GM18907 (cell line): ENCODE results near the gene MEGF6.
"Not testable (repeated sequence)": the region's sequence is repeated elsewhere in the genome, so short reads cannot be mapped to it uniquely, and the experiment has no call there.

Source experiments
- ATAC-seq: cut with Tn5 transposase; IDR thresholded peaks from one replicate; pipeline ENCODE4 v1.9.1; 2021; ENCODE audit warnings: mild to moderate bottlenecking, moderate library complexity; ENCODE audit not compliant: unreplicated experiment

The MEGF6 gene

DNA sequence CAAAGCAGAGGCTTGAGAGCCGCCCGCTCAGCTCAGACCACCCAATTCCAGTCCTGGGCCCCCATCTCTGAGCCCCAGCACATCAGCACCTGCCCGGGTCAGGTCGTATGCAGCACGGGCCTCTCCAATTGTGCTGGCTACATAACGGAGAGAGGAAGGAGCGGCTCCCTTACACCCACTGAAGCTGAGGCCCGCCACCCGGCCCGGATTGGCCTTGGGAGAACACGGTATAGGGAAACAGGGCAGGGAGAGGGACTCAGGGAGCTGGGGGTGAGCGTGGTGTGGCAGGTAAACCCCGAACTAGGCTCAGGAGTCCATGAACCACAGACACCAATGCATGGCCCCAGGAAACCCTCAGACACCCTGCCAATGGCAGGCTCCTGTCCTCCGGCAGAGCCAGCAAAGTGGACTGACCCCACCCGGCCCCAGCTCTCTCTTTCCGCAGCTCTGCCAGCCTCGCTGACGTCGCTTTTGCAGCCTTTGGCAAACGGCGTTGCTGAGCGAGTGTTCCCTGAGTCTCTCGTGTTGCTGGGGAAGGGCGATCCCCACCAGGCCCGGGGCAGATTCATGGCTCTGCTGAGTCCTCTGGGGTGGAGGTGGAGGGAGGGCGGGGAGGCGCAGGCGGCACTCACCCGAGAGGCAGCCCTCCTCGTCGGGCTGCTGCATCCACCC is 16.5 kb downstream of the MEGF6 start:
- ATAC-seq: no peak

DNA sequence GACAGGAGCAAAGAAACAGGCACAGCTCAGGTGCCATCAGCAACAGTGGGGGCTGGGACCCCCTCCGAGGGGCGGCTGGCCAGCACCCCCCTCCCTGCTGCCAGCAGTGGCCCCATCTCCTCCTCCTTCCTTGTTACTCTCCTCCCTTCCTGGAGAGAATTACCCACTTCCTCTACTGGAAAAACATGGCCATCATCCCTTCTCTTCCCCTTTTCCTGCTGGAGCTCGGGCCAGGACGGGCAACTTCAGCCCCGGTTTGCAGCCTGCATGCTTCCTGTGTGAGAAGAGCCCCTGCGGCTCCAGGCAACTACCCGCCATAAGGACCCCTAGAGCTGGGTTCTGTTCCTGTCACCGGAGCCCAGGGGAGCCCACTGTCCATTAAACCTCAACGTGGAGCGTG is 17.6 kb downstream of the MEGF6 start:
- no peak for ATAC-seq

DNA sequence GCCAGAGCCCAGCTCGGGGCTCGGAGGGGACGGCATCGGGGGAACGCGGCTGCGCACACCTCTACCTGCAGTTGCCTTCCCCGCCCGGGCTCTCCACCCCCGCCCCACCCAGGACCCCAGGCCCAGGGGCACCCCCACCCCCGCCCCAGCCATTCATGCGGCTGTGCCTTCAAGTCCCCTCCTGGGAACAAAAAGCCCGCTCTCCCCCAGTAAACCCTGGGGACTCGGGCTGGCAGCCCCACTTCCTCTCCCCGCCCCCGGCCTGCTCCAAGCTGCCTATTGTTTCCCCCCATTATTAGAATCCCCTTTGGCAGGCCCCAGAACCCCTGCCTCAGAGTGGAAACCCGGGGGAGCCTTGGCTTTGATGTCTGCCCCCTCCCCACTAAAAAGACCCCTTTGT is 18.0 kb downstream of the MEGF6 start:
- no peak for ATAC-seq

DNA sequence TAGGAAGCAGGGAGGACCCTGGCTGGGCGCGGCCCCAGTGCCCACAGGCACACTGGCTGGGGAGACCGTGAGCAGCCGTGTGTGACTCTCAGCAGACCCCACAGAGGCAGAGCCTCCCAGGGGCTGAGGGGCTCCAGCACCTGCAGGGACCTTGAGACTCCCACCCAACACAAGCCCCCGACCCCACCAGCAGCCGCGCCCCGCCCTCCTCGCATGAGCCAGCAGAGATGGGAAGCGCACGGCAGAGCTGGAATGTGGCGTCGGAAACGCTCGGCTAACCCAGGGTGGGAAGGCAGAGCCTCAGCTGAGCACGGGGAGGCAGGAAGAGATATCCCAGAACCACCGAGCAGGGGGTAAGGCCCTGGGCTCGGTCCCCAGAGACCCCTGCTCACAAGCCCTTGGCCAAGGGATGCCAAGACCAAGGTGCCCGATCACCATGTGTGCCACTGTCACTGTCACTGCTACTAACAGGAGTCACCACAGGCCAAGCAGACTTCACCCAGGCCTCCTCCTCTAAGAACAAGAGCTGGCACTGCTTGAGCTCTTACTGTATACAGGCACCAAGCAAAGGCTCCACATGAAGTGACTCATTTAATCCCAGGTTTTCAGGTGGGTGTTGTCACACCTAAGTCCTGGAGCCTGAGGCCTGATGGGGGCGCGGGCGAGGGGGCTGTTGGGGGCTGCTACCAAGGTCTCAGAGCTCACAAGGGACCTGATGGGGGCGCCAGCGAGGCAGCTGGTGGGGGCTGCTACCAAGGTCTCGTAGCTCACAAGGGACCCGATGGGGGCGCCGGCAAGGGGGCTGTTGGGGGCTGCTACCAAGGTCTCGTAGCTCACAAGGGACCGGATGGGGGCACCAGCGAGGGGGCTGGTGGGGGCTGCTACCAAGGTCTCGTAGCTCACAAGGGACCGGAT is 20.1 kb downstream of the MEGF6 start:
- ATAC-seq: no peak

DNA sequence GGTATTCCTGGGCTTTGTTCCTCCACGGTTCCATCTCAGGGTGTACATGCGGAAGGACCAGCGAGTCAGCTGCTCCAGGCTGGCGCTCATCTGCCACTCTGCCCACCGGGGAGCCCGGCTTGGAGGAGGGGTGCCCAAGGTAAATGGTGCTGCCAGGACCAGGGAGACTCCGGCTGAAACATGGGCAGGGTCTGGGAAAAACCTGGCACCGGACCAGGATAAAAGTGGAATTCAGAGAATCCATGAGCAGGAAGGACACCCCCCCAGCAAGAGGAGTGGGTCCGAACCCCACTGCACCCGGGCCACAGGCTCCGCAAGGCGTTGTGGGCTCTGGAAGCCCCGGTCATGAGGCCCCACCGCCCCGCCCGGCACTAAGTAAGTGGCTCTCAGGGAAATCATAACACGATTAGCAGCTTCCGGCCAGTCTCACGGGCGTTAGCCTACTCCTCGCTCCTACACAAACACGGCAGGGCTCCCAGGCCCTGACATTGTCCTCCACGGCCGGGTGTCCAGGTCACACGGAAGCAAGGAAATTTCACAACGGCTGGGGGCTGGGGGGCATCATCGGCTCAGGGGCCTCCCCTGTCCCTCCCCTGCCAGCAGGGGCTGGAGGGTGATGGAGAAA is 21.1 kb downstream of the MEGF6 start:
- no peak for ATAC-seq

DNA sequence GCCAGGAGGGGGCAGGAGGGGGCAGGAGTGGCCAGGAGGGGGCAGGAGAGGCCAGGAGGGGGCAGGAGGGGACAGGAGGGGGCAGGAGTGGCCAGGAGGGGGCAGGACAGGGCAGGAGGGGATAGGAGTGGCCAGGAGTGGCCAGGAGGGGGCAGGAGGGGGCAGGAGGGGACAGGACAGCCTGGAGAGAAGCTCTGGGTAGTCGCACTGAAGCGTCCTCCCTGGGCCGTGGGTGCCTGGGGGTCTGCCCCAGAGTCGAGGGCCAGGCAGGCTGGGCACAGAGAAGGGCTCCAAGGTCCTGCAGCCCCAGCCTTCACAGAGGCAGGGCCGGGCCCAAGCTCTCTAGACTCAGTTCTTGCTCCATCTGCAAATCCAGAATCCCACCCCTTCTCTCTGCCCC is 22.9 kb downstream of the MEGF6 start:
- ATAC-seq: no peak

DNA sequence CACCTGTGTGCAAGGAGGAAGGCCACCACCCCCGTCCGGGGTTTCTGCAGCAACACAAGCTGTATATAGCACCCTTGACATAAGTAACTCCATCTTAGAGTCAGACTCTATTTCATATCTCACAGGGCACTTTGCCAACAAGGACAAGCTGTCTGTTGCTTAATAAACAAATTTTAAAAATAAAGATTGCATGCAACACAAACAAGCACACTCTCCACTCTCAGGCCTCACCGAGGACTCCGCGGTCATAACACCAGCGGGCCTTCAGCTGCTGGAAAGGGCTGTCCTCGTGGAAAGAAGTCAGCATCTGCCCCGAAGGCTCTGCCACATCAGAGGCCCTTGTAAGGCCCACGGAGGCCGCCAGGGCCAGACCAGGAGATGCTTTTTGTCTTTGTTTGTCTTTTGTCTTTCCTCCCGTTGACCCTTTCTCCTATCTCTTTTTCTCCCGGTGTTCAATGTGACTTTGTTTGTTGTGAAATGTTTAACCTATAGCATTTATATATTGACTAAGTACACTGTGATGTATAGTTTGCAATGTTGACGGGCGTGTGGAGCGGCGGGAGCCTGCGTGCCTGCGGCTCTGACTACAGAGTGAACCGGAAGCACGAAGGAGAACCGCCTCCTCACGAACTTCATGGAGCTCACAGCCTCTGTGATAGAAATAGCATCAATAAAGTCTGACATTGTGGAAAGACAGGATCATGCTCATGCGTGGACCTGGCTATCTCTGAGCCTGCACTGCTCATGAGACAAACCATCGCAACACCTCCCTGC is 24.1 kb downstream of the MEGF6 start:
- no peak for ATAC-seq

DNA sequence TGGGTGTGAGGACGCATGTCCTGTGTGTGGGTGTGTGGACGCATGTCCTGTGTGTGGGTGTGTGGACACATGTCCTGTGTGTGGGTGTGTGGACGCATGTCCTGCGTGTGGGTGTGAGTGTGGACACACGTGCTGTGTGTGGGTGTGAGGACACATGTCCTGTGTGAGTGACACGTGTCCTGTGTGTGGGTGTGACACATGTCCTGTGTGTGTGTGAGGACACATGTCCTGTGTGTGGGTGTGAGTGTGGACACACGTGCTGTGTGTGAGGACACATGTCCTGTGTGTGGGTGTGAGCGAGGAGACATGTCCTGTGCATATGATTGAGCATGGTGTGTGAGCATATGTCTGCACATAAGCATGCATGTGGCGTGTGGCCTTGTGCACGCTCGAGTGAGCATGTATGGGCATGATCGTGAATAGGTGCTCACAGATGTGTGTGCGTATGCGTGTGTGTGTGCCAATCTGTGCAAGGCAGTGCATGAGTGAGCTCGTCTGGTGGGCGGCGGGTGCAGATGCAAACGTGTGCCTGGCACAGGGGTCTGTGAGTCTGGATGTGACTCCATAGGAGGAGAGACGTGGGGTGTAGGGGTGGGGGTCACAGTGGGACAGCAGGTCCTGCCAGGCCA is 25.3 kb downstream of the MEGF6 start:
- ATAC-seq: no peak

DNA sequence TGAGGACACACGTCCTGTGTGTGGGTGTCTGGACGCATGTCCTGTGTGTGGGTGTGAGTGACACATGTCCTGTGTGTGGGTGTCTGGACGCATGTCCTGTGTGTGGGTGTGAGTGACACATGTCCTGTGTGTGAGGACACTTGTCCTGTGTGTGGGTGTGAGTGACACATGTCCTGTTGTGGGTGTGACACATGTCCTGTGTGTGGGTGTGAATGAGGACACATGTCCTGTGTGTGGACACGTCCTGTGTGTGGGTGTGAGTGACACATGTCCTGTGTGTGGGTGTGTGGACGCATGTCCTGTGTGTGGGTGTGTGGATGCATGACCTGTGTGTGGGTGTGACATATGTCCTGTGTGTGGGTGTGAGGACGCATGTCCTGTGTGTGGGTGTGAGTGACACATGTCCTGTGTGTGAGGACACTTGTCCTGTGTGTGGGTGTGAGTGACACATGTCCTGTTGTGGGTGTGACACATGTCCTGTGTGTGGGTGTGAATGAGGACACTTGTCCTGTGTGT is 25.9 kb downstream of the MEGF6 start:
- not testable (repeated sequence) for ATAC-seq

DNA sequence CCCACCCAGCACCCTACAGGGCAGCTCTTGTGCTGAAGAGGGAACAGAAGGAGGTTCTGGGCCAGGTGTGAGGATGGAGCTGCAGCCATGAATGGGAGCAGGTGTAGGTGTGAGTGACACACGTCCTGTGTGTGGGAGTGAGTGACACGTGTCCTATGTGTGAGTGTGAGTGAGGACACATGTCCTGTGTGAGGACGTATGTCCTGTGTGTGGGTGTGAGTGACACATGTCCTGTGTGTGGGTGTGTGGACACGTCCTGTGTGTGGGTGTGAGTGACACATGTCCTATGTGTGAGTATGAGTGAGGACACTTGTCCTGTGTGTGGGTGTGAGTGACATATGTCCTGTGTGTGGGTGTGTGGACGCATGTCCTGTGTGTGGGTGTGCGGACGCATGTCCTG is 26.4 kb downstream of the MEGF6 start:
- no peak for ATAC-seq

DNA sequence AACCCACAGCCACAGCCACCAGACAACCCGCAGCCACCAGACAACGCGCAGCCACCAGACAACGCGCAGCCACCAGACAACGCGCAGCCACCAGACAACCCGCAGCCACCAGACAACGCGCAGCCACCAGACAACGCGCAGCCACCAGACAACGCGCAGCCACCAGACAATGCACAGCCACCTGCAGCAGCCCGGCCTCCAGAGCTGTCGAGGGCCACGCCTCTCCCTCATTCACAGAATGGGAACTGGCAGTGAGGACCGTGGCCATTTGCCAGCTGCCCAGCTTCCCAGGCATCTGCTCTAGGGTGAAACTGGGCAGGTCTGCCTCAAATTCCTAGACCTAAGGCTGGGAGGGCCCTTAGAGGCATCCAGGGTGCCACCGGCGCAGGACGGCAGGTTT is 27.6 kb downstream of the MEGF6 start:
- ATAC-seq: not testable (repeated sequence)

DNA sequence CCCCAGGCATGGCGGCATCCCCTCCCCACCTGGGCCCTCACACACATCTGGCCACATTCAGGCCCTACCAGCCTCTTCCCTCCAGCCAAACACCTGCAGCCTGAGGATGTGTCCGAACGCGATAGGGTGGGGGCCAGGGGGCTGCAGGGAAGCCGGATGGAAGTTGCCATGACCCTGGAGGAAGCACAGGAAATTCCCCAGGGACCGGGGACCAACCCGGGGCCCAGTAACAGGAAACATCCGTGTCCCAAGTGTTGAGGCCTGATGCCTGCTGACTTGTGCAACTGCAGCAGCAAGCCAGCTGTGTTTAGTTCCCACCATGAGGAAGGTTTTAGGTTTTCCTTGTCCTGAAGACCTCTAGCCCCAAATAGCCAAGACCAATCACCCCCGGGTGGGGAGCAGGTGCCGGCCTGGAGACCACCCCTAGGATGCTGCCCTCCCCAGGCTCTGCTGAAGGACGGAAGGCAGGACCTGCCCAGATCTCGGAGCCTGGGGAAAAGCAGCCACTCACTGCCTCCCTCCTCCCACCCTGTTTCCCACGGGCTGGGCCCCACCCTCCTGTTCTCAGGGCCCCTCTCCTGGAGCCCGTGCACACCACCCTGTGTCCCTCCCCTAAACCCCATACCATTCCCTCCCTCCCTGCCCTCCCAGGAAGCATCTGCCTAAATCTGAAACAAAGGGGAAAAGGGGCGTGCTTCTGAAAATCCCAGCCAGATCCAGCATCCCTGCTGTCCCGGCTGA is 29.8 kb downstream of the MEGF6 start:
- ATAC-seq: no peak

DNA sequence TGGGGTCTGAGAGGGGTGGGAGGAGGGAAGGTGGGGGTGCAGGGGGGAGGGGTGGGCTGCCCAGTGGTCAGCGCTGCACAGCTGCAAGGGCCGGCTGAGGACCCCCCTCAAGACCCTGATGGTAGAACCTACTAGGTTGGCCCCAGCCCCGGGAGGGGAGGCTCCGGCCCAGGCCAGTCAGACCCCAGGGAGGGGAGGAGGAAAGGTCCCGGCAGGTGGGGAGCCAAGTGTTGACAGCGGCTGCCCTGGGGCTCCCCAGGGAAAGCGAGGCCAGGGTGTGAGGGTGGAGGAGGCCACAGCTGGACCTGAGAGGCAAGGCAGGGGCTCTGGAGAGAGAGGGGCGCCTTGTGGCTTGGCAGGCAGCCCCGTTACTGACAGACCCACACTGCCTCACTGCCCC is 31.1 kb downstream of the MEGF6 start:
- no peak for ATAC-seq

DNA sequence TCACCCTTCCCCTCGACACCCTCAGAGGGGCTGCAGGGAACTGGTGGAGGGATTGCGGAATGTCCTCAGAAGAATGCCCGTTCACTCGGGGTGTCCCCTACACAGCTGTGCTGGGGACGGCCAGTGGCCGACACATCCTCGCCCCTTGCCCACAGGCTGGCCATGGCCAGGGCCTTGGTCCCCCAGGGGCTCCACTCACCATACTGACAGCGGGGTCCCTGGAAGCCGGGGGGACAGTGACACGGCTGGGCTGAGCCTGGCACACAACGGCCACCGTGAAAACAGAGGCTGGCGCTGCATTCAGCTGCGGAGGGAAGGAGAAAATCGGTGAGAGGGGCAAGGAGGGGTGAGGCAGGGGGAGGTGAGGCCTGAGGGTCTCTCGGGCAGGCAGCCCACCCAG is 31.7 kb downstream of the MEGF6 start:
- ATAC-seq: no peak

DNA sequence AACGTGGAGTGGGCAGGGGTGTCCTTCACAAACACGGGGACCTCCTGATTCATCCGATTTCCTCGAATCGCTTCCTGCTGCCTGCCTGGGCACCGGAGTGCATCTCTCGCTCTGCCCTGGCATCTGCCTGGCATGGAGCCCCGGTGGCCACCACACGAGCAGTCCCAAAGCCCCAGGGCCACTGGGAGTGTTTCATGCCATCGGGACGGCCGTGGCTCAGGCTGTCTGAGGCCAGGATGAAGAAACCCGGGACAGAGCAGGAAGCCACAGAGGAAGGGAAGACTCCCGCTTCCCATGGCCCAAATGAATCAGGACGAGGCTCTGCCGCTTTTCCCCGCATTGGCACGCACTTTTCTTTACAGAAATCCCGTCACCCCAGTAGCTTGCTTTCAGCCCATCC is 32.4 kb downstream of the MEGF6 start:
- ATAC-seq: no peak

DNA sequence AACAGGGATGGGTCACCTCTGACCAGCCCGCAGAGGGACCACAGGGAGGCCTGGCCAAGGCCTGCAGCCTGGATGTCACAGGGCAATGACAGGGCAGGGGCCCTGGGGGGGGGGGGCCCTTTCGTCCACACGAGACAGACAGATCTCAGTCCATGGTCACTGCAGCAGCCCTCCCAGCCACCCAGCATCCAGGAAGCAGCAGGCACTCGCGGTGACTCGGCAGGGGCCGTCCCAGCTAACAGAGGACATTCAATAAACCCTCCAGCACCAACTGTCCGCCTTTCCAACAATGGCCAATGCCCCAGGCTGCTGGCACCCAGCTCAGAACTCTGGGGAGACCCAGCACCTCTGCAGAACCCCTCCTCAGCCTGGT is 32.9 kb downstream of the MEGF6 start:
- ATAC-seq: no peak

DNA sequence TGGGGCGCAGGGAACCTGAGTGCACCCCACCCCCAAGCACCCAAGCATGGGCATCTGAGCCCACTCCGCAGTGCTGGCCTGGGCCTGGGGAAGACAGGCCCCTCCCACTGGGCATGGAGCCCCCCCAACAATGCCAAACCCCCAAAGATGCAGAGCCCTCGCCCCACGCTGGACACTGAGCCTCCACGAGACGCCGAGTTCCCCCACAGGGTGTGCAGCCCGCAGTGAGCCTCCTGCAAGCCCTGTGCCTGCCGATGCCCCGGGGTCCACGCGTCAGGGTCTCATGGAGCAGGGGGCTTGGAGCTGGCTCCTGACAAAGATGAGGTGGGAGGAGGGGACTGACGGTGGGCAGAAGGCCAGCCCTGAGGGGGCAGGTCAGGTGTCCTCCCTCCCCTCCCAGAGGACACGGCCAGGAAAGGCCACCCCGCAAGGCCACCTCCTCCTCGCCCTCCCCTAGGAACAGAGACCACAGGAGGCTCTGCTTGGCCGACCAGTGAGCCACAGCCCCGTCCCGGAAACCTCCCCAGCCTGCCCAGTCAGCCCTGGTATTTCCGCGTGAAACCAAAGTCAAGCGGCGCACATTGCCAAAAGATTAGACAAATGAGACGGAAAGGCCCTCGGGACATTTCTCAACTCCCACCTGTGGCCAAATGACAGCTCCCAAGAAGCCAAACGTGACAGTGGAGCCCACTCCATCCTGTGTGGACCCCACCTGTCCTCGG is 33.4 kb downstream of the MEGF6 start:
- ATAC-seq: no peak

DNA sequence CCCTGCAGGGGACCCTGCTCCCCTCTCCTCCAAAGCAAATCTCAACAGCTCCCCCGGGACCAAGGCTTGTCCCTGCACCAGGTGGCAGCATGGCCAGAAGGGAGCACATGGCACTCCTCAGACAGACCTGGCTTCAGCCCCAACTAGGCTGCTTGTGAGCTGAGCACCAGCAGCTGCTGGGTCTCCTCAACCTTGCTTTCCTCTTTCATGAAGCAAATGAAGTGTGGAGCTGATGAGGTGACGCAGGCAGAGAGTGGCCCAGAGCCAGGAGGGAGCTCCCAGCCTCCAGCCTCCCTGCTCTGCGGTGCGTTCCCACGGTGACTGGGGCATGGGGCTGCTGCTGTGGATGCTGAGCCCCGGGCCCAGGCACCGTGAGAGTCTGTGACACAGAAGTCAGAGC is 34.0 kb downstream of the MEGF6 start:
- no peak for ATAC-seq

DNA sequence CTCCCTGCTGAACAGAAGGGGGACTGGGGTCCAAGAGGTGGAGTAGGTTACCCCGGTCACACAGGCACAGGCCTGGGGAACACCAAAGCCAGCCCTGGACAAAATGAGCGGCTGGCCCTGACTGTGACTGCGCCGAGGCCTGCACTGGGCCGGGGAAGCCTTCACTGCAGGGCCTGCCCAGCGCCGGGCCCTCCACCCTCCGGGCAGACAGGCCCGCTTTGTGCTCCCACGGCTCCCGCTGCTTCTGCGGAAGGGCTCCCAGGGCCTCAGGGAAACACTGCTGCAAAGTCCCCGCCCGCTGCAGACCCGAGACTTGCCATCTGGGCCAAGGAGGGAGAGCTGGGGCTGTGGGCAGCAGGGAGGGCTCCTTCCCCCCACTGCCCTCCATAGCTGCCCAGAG is 35.3 kb downstream of the MEGF6 start:
- no peak for ATAC-seq
